NCI-H748 treated with DMSO at 0.1 percent for 48 hours (cell line): ENCODE results near the gene GP1BB.
"Not testable (repeated sequence)": the region's sequence is repeated elsewhere in the genome, so short reads cannot be mapped to it uniquely, and the experiment has no call there.

ENCODE experiments used
- DNase-seq: peaks from one replicate; lab custom pipeline; 2025; lab: John Stamatoyannopoulos, UW

Gene GP1BB

GRCh38 chr22:19723232-19723982, at the start of gene GP1BB:
TSS of gene GP1BB (plus strand) at chr22:19723539. CDS start at chr22:19723570, 31 bp downstream.
- DNase-seq = no peak

- no peak for DNase-seq
Observed at GRCh38 chr22:19673660-19674059, 49.7 kb upstream of the GP1BB start.

- no peak for DNase-seq
Observed at GRCh38 chr22:19674129-19674928, 49.0 kb upstream of the GP1BB start.

- no peak for DNase-seq
Observed at GRCh38 chr22:19674929-19675253, 48.4 kb upstream of the GP1BB start.

GRCh38 chr22:19675428-19675827, 47.9 kb upstream of the GP1BB start:
- DNase-seq = no peak

GRCh38 chr22:19676437-19676836, 46.9 kb upstream of the GP1BB start:
- DNase-seq = not testable (repeated sequence)

GRCh38 chr22:19678949-19679521, 44.3 kb upstream of the GP1BB start:
- no peak for DNase-seq

GRCh38 chr22:19679522-19680101, 43.7 kb upstream of the GP1BB start:
- no peak for DNase-seq

- DNase-seq = no peak
Observed at GRCh38 chr22:19680287-19680881, 43.0 kb upstream of the GP1BB start.

- no peak for DNase-seq
Observed at GRCh38 chr22:19680911-19681862, 42.2 kb upstream of the GP1BB start.

GRCh38 chr22:19681863-19682245, 41.5 kb upstream of the GP1BB start:
- no peak for DNase-seq

GRCh38 chr22:19686946-19687345, 36.4 kb upstream of the GP1BB start:
- no peak for DNase-seq

GRCh38 chr22:19687561-19688300, 35.6 kb upstream of the GP1BB start:
- DNase-seq = no peak

GRCh38 chr22:19688301-19689290, 34.7 kb upstream of the GP1BB start:
- DNase-seq = no peak

- DNase-seq = no peak
Observed at GRCh38 chr22:19689408-19689807, 33.9 kb upstream of the GP1BB start.

- no peak for DNase-seq
Observed at GRCh38 chr22:19691007-19691720, 32.2 kb upstream of the GP1BB start.

- DNase-seq = no peak
Observed at GRCh38 chr22:19691721-19692341, 31.5 kb upstream of the GP1BB start.

- no peak for DNase-seq
Observed at GRCh38 chr22:19693581-19693980, 29.8 kb upstream of the GP1BB start.
